Panc1 (cell line): ENCODE results near the gene PLXNA2. TPM values are rescaled to one million over a fixed set of nuclear protein-coding genes. Genes with fewer than 3 reads are reported as not detected.

Experiments
- ATAC-seq: fragments of 200-7000 bp; cut with Tn5 transposase; 2 replicates; pipeline ENCODE4 v1.9.1; 2020; ENCODE audit warnings: mild to moderate bottlenecking, moderate library complexity
- BruUV-seq: library from RNA; stranded (reverse); fragments of 400-500 nt; replicated peaks from 2 replicates; lab custom pipeline; 2021; lab: Mats Ljungman, UMichigan
- CTCF ChIA-PET: fragments of 300-600 bp; sonication (Branson Sonifier 250); formaldehyde crosslinking; loops from one replicate; lab custom pipeline; 2022; ENCODE audit warnings: antibody characterized with exemption; lab: Charles Lee
- POLR2A ChIA-PET: fragments of 300-600 bp; sonication (Branson Sonifier 250); formaldehyde crosslinking; loops from one replicate; lab custom pipeline; 2022; ENCODE audit warnings: antibody characterized with exemption; lab: Charles Lee
- DNase-seq: peaks from one replicate; pipeline ENCODE4 v3.0.0-alpha.2; 2010; ENCODE audit warnings: low read depth, low spot score
- H3K27ac ChIP-seq: 2 replicates; pipeline ENCODE4 v1.5.1; 2011; ENCODE audit warnings: mild to moderate bottlenecking, low read length, inconsistent platforms
- H3K27me3 ChIP-seq: fragments of 200-500 bp; sonication (Bioruptor generic); 2 replicates; pipeline ENCODE4 v1.6.0; 2014; ENCODE audit warnings: low read length, inconsistent platforms; ENCODE audit not compliant: control insufficient read depth, insufficient read depth
- H3K36me3 ChIP-seq: fragments of 200-500 bp; sonication (Bioruptor generic); 2 replicates; pipeline ENCODE4 v1.5.1; 2014; ENCODE audit warnings: inconsistent platforms, mild to moderate bottlenecking, low read length, moderate library complexity; ENCODE audit not compliant: control insufficient read depth, insufficient read depth
- H3K4me1 ChIP-seq: 2 replicates; pipeline ENCODE4 v1.5.1; 2011; ENCODE audit warnings: inconsistent platforms, mild to moderate bottlenecking, low read length, moderate library complexity; ENCODE audit not compliant: control insufficient read depth, insufficient read depth
- H3K4me3 ChIP-seq, 2 experiments: 2 replicates each; pipeline ENCODE4 v1.5.1; 2011 to 2012; ENCODE audit warnings: low read depth in 2 of 2, low read length in 2 of 2, mild to moderate bottlenecking in 2 of 2, inconsistent platforms in 1 of 2, moderate library complexity in 1 of 2
- H3K9me3 ChIP-seq: fragments of 200-500 bp; sonication (Bioruptor generic); 2 replicates; pipeline ENCODE4 v1.5.1; 2014; ENCODE audit warnings: low read depth, mild to moderate bottlenecking, inconsistent platforms, low read length, moderate library complexity; ENCODE audit not compliant: control insufficient read depth, insufficient read depth
- POLR2AphosphoS5 ChIP-seq: IDR thresholded peaks from 2 replicates; pipeline ENCODE4 v1.6.1; 2012; ENCODE audit warnings: mild to moderate bottlenecking, low read depth, low read length, moderate library complexity
- SIN3A ChIP-seq: IDR thresholded peaks from 2 replicates; pipeline ENCODE4 v1.6.1; 2012; ENCODE audit warnings: low read depth, mild to moderate bottlenecking, low read length, moderate library complexity, borderline replicate concordance; ENCODE audit not compliant: insufficient read depth
- TCF7L2 ChIP-seq: IDR thresholded peaks from 2 replicates; pipeline ENCODE4 v1.6.1; 2011; ENCODE audit warnings: mild to moderate bottlenecking, low read depth, low read length, inconsistent platforms
- in situ Hi-C: cut with HindIII; loops from 2 replicates; pipeline ENCODE4 v1.10.0; 2016; ENCODE audit warnings: low sequenced_read_pairs, low pct_unique_long_range_greater_than_20kb
- intact Hi-C: fragments of 100-400 bp; cut with micrococcal nuclease; formaldehyde crosslinking; loops from one replicate; pipeline ENCODE4 v1.10.0; 2022; ENCODE audit not compliant: unreplicated experiment
- total RNA-seq: library from RNA; stranded (reverse); gene quantifications from one replicate; pipeline ENCODE4 v1.2.1, GENCODE V29; 2021; ENCODE audit not compliant: unreplicated experiment
- TF ChIP-seq, protein P1 (sequence below): fragments of 450-650 bp; IDR thresholded peaks from 2 replicates; pipeline ENCODE4 v1.5.1; 2017; ENCODE audit warnings: mild to moderate bottlenecking
- TF ChIP-seq, protein P2 (sequence below), 2 experiments: IDR thresholded peaks; 2 replicates each; pipeline ENCODE4 v1.6.1; 2011 to 2012; ENCODE audit warnings: low read depth in 2 of 2, control low read depth in 1 of 2, low read length in 1 of 2, mild to moderate bottlenecking in 1 of 2, moderate library complexity in 1 of 2; ENCODE audit not compliant: insufficient read depth in 1 of 2

Gene PLXNA2
- total RNA-seq, 1 experiment from 2014 or later = 0.98 TPM

DNA sequence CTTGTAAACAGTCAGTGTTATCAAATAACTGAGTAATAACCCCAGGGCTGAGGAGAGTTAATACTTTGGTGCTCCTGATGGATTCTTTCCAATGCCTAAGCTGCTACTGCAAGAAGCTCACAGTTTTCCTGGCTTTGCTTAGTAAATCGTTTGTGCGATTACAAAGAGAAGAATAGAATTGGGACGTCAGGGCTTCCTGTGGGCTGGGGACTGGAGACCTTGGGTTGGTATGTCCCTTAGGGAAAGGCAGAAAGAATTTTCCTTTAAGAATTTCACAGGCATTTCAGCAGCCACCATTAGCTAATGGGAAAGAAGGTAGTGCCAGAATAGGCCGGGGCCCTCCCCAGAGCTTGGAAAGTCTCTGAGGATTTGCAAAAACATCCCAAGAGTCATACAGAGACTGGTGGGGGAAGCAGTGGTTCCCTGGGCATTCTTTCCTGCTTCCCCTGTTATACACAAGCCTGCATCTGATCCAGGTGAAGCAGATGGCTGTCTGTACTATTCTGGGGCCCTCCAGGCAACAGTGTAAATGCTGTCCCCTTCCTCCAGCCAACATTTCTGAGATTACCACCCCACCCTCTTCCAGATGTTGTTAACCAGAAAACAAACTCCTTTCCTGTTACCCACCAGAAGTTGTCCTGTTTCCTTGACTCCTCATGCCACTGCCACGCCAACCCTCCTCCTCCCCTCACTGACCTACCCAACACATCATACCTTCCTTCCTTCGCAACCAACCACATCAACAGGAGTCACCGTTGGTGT is 40.2 kb downstream of the PLXNA2 start:
- peak; percentile 17; the same call in 1 of the 2 replicates for ATAC-seq
- no peaks in the 10 kb centered on the region for H3K9me3 ChIP-seq
- no peak for TF ChIP-seq POLR2AphosphoS5
- TF ChIP-seq, protein P1, sequence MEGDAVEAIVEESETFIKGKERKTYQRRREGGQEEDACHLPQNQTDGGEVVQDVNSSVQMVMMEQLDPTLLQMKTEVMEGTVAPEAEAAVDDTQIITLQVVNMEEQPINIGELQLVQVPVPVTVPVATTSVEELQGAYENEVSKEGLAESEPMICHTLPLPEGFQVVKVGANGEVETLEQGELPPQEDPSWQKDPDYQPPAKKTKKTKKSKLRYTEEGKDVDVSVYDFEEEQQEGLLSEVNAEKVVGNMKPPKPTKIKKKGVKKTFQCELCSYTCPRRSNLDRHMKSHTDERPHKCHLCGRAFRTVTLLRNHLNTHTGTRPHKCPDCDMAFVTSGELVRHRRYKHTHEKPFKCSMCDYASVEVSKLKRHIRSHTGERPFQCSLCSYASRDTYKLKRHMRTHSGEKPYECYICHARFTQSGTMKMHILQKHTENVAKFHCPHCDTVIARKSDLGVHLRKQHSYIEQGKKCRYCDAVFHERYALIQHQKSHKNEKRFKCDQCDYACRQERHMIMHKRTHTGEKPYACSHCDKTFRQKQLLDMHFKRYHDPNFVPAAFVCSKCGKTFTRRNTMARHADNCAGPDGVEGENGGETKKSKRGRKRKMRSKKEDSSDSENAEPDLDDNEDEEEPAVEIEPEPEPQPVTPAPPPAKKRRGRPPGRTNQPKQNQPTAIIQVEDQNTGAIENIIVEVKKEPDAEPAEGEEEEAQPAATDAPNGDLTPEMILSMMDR = no peak
- no peak for TF ChIP-seq TCF7L2
- no peak for TF ChIP-seq SIN3A
- TF ChIP-seq, protein P2, sequence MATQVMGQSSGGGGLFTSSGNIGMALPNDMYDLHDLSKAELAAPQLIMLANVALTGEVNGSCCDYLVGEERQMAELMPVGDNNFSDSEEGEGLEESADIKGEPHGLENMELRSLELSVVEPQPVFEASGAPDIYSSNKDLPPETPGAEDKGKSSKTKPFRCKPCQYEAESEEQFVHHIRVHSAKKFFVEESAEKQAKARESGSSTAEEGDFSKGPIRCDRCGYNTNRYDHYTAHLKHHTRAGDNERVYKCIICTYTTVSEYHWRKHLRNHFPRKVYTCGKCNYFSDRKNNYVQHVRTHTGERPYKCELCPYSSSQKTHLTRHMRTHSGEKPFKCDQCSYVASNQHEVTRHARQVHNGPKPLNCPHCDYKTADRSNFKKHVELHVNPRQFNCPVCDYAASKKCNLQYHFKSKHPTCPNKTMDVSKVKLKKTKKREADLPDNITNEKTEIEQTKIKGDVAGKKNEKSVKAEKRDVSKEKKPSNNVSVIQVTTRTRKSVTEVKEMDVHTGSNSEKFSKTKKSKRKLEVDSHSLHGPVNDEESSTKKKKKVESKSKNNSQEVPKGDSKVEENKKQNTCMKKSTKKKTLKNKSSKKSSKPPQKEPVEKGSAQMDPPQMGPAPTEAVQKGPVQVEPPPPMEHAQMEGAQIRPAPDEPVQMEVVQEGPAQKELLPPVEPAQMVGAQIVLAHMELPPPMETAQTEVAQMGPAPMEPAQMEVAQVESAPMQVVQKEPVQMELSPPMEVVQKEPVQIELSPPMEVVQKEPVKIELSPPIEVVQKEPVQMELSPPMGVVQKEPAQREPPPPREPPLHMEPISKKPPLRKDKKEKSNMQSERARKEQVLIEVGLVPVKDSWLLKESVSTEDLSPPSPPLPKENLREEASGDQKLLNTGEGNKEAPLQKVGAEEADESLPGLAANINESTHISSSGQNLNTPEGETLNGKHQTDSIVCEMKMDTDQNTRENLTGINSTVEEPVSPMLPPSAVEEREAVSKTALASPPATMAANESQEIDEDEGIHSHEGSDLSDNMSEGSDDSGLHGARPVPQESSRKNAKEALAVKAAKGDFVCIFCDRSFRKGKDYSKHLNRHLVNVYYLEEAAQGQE (IDR thresholded peaks at IDR 0.05; ENCODE audit: insufficient read depth in 1 of 2, low read depth in 2 of 2, low read length in 1 of 2) = no peak
- in situ Hi-C loops (no loop called here), intact Hi-C loops (no loop called here)
- H3K27me3 ChIP-seq = no peaks in the 10 kb centered on the region
- H3K4me1 ChIP-seq = no peaks in the 10 kb centered on the region
- ChIA-PET POLR2A (no interaction called here), CTCF (no interaction called here)
- no peak overlapping the region for H3K27ac ChIP-seq
- H3K36me3 ChIP-seq = no peaks in the 10 kb centered on the region
- no peak for DNase-seq
- BruUV-seq = no TSS peak
- H3K4me3 ChIP-seq = no peak overlapping the region

DNA sequence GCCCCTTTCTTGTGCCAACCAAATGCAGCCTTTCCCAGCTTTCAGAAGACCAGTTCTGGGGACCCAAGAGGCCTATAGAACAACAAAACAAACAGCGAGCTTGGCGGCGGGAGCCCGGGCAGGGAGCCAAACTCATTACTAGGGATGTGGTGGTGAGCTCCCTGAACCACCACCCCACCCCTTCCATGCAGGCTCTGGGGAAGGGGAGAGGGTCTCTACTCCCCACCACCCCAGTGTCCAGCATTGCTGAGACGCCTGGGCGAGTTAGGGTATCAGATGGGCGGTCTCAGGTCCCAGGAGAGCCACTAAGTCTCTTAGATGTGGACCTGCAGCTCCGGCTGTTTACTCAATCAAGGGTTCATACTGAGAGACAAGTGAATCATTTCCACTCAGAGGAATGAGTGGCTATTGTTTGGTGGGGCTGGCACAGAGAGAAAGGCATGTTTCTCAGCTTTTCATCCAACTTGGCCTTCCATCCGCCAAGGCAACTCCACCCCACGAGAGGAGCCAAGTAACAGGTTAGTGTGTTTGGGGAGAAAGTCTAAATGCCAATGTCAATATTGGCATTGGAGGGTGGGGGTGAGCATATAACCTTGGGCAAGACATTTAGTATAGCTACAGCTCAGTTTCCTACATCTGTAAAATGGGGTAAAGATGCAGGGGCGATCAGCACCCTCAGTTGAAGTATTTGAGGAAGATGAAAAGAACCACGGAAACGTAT is 40.9 kb downstream of the PLXNA2 start:
- peak overlapping the region in 1 of 2 experiments; percentile 30; a peak in 2 of 4 replicates for H3K4me3 ChIP-seq
- in situ Hi-C loops = no loop called here
- no peaks in the 10 kb centered on the region for H3K4me1 ChIP-seq
- intact Hi-C loops = no loop called here
- ATAC-seq (peak; percentile 79), DNase-seq (no peak)
- H3K27me3 ChIP-seq = no peaks in the 10 kb centered on the region
- POLR2A ChIA-PET = no interaction called here
- no TSS peak for BruUV-seq
- no peaks in the 10 kb centered on the region for H3K9me3 ChIP-seq
- no peak overlapping the region for H3K27ac ChIP-seq
- CTCF ChIA-PET = no interaction called here
- TF ChIP-seq TCF7L2 (no peak), POLR2AphosphoS5 (no peak), SIN3A (no peak)
- TF ChIP-seq, protein P1 = no peak
- TF ChIP-seq, protein P2 (IDR thresholded peaks at IDR 0.05; ENCODE audit: insufficient read depth in 1 of 2, low read depth in 2 of 2, low read length in 1 of 2) = no peak
- H3K36me3 ChIP-seq = no peaks in the 10 kb centered on the region
